HEK293T (cell line): Measurements from ENCODE around the gene ST6GALNAC4.

Source experiments
- CTCF ChIA-PET: fragments of 350-600 bp; formaldehyde crosslinking; extraction: SDS; loops from one replicate; lab custom pipeline; 2021; ENCODE audit warnings: antibody characterized with exemption, inconsistent platforms; lab: Yijun Ruan, JAX
- POLR2A ChIA-PET: fragments of 350-600 bp; formaldehyde crosslinking; extraction: SDS; loops from one replicate; lab custom pipeline; 2020; ENCODE audit warnings: antibody characterized with exemption, inconsistent platforms; lab: Yijun Ruan, JAX
- DNase-seq: peaks from one replicate; pipeline ENCODE4 v3.0.0; 2012; ENCODE audit warnings: mixed read lengths; ENCODE audit errors: extremely low spot score
- ARNT ChIP-seq: fragments of 450-650 bp; IDR thresholded peaks from 2 replicates; pipeline ENCODE4 v1.6.1; 2017; ENCODE audit warnings: mild to moderate bottlenecking
- BHLHE40 ChIP-seq: fragments of 450-650 bp; IDR thresholded peaks from 2 replicates; pipeline ENCODE4 v1.6.1; 2016; ENCODE audit warnings: mild to moderate bottlenecking, moderate library complexity, borderline replicate concordance
- CTBP1 ChIP-seq: fragments of 450-650 bp; IDR thresholded peaks from 2 replicates; pipeline ENCODE4 v1.6.1; 2016; ENCODE audit warnings: borderline replicate concordance
- ELF4 ChIP-seq: fragments of 450-650 bp; IDR thresholded peaks from 2 replicates; pipeline ENCODE4 v1.6.1; 2017; ENCODE audit warnings: antibody characterized with exemption
- FOXA1 ChIP-seq: fragments of 450-650 bp; IDR thresholded peaks from 2 replicates; pipeline ENCODE4 v1.6.1; 2016; ENCODE audit warnings: mild to moderate bottlenecking
- FOXK2 ChIP-seq: fragments of 450-650 bp; IDR thresholded peaks from 2 replicates; pipeline ENCODE4 v1.6.1; 2016; ENCODE audit warnings: mild to moderate bottlenecking
- FOXM1 ChIP-seq: fragments of 450-650 bp; IDR thresholded peaks from 2 replicates; pipeline ENCODE4 v1.6.1; 2017; ENCODE audit warnings: mild to moderate bottlenecking, borderline replicate concordance
- HDGF ChIP-seq: fragments of 450-650 bp; IDR thresholded peaks from 2 replicates; pipeline ENCODE4 v1.6.1; 2017; ENCODE audit warnings: antibody characterized with exemption, borderline replicate concordance
- L3MBTL2 ChIP-seq: fragments of 450-650 bp; conservative IDR thresholded peaks from 2 replicates; pipeline ENCODE4 v1.6.1; 2016; ENCODE audit warnings: mild to moderate bottlenecking
- LEF1 ChIP-seq: fragments of 450-650 bp; IDR thresholded peaks from 2 replicates; pipeline ENCODE4 v1.6.1; 2017; ENCODE audit warnings: mild to moderate bottlenecking, borderline replicate concordance
- NFRKB ChIP-seq: fragments of 450-650 bp; IDR thresholded peaks from 2 replicates; pipeline ENCODE4 v1.6.1; 2016; ENCODE audit warnings: mild to moderate bottlenecking, moderate library complexity
- PKNOX1 ChIP-seq: fragments of 450-650 bp; IDR thresholded peaks from 2 replicates; pipeline ENCODE4 v1.6.1; 2016
- SP1 ChIP-seq: fragments of 450-650 bp; IDR thresholded peaks from 2 replicates; pipeline ENCODE4 v1.6.1; 2017
- SUZ12 ChIP-seq: fragments of 450-650 bp; IDR thresholded peaks from 2 replicates; pipeline ENCODE4 v1.6.1; 2016; ENCODE audit warnings: mild to moderate bottlenecking
- TARDBP ChIP-seq: fragments of 450-650 bp; IDR thresholded peaks from 2 replicates; pipeline ENCODE4 v1.6.1; 2016
- ZNF384 ChIP-seq: fragments of 450-650 bp; IDR thresholded peaks from 2 replicates; pipeline ENCODE4 v1.6.1; 2016

Gene ST6GALNAC4

GRCh38 chr9:127867356-127868277 is 49.2 kb downstream of the ST6GALNAC4 start:
- POLR2A ChIA-PET = no interaction called here
- CTCF ChIA-PET = no interaction called here
- no peak for TF ChIP-seq PKNOX1
- TF ChIP-seq TARDBP = no peak
- no peak for TF ChIP-seq BHLHE40
- TF ChIP-seq FOXM1 = no peak
- TF ChIP-seq ARNT = no peak
- no peak for DNase-seq

- POLR2A ChIA-PET = no interaction called here
- DNase-seq = no peak
- TF ChIP-seq SP1 (no peak), CTBP1 (no peak), HDGF (no peak), NFRKB (no peak), ARNT (no peak), L3MBTL2 (no peak), BHLHE40 (no peak), FOXM1 (no peak), TARDBP (no peak), SUZ12 (no peak), FOXA1 (no peak), ZNF384 (no peak), ELF4 (no peak)
- CTCF ChIA-PET = no interaction called here
These were observed 50.3 kb downstream of the ST6GALNAC4 start for GRCh38 chr9:127866535-127866934.

- POLR2A ChIA-PET = no interaction called here
- TF ChIP-seq ARNT (no peak), HDGF (no peak), BHLHE40 (no peak), TARDBP (0 out of 2 replicates have a peak, but pooled peaks have one; percentile 51), ELF4 (peak; percentile 42; the same call in 1 of the 2 replicates), CTBP1 (no peak; the same call in 1 of the 2 replicates), SP1 (no peak), SUZ12 (no peak), PKNOX1 (no peak), NFRKB (no peak)
- CTCF ChIA-PET = interaction anchor here (0.7 kb wide), 1 partner anchor 131 kb away, joined by 3 read pairs; no protein-coding TSS in a partner anchor
- no peak for DNase-seq
These were observed 51.0 kb downstream of the ST6GALNAC4 start for GRCh38 chr9:127865645-127866464.

- POLR2A ChIA-PET = interaction anchor here (0.8 kb wide), 1 partner anchor 37 kb away, joined by 3 read pairs; no protein-coding TSS in a partner anchor
- TF ChIP-seq ARNT (no peak), SP1 (no peak), SUZ12 (no peak), PKNOX1 (no peak), ELF4 (no peak), BHLHE40 (no peak), FOXA1 (no peak), HDGF (no peak), NFRKB (no peak), FOXM1 (no peak), LEF1 (no peak), FOXK2 (no peak)
- no peak for DNase-seq
- CTCF ChIA-PET = interaction anchor here (0.6 to 1.1 kb wide), 2 partner anchors 128 to 228 kb away, joined by 4 read pairs; partner anchors contain the start of gene TOR2A
These were observed 53.6 kb downstream of the ST6GALNAC4 start for GRCh38 chr9:127863191-127863621.

GRCh38 chr9:127862075-127863011 is 54.5 kb downstream of the ST6GALNAC4 start:
- ChIA-PET POLR2A (interaction anchor here (0.8 kb wide), 1 partner anchor 36 kb away, joined by 3 read pairs; no protein-coding TSS in a partner anchor), CTCF (interaction anchor here (0.6 to 1.2 kb wide), 4 partner anchors 31 to 227 kb away, joined by 3 to 6 read pairs (median 4); partner anchors contain the start of gene TOR2A)
- no peak for DNase-seq
- TF ChIP-seq ARNT (no peak), TARDBP (no peak), FOXK2 (no peak), NFRKB (no peak), ZNF384 (no peak), SUZ12 (no peak), LEF1 (no peak), FOXA1 (no peak), CTBP1 (no peak), PKNOX1 (no peak), FOXM1 (no peak)
